LoVo (cell line): Measurements from ENCODE around the gene OR10P1.
"Not testable (repeated sequence)": the region's sequence is repeated elsewhere in the genome, so short reads cannot be mapped to it uniquely, and the experiment has no call there.

Experiments used
- DNase-seq: peaks from one replicate; pipeline ENCODE4 v3.0.0-alpha.2; 2016; ENCODE audit warnings: low spot score

OR10P1 gene, protein sequence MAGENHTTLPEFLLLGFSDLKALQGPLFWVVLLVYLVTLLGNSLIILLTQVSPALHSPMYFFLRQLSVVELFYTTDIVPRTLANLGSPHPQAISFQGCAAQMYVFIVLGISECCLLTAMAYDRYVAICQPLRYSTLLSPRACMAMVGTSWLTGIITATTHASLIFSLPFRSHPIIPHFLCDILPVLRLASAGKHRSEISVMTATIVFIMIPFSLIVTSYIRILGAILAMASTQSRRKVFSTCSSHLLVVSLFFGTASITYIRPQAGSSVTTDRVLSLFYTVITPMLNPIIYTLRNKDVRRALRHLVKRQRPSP

DNA sequence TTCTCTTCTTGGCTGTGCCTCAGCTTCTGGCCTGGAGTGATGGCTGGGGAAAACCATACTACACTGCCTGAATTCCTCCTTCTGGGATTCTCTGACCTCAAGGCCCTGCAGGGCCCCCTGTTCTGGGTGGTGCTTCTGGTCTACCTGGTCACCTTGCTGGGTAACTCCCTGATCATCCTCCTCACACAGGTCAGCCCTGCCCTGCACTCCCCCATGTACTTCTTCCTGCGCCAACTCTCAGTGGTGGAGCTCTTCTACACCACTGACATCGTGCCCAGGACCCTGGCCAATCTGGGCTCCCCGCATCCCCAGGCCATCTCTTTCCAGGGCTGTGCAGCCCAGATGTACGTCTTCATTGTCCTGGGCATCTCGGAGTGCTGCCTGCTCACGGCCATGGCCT is at the start of gene OR10P1:
Gene OR10P1, plus strand, starts transcription at position 40 of the 400 bp plus-strand sequence. Its CDS starts 0 bp downstream, at position 40.
- DNase-seq = no peak

DNA sequence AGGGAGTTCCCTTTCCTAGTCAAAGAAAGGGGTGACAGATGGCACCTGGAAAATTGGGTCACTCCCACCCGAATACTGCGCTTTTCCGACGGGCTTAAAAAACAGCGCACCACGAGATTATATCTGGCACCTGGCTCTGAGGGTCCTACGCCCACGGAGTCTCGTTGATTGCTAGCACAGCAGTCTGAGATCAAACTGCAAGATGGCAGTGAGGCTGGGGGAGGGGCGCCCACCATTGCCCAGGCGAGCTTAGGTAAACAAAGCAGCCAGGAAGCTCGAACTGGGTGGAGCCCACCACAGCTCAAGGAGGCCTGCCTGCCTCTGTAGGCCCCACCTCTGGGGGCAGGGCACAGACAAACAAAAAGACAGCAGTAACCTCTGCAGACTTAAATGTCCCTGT is 46.5 kb upstream of the OR10P1 start:
- not testable (repeated sequence) for DNase-seq

DNA sequence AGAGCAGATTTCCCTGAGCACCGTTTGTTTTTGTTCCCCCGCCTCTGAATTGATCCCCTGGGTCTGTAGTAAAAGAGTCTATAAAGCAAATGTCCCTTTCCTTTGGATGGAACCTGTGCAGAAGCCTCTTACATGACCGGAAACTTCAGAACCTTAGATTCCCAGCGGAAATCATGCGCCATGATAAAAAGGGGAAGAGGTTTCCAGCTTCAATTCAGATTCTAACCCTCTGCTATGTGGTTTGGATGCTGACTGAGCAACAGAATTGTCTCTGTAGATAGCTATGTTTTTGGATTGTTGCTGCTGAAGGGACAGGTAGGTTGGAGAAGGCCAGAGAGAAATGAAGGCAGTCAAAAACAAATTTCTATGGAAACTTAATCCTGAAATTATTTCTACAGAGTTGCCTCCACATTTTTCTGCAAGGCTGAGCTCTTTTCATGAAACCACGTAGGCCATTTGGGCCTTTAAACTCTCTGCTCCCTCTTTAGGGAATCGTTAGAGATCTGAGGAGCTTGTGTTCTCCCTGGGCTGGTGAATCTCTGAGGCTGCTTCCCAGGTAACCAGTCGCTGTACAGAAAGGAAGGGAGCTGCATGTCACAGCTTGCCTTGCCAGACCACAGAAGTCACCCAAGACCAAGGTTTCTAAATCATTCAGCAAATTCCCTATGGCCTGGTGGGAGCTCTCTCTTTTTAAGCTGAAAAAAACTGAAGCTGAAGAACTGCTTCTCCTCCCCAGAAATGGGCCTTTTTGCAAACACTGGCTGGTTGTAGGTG is 28.7 kb upstream of the OR10P1 start:
- no peak for DNase-seq

DNA sequence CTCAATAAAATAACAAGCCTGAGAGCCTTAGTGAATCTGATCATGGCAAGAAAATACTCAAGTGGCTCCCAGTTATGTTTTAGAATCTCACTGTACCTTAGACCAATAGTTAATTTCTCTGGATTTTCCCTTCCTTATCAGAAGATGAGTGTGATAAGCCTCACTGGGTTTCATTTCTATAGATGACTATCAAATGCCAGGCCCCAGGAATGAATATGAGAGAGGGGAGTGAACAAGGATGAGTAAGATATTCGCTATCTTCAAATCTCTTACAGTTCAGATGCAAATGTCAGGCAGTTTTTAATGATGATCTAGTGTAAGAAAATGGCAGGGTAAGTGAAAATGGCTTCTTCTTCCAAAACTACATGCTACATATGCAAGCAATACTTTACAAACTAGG is 26.1 kb upstream of the OR10P1 start:
- no peak for DNase-seq

DNA sequence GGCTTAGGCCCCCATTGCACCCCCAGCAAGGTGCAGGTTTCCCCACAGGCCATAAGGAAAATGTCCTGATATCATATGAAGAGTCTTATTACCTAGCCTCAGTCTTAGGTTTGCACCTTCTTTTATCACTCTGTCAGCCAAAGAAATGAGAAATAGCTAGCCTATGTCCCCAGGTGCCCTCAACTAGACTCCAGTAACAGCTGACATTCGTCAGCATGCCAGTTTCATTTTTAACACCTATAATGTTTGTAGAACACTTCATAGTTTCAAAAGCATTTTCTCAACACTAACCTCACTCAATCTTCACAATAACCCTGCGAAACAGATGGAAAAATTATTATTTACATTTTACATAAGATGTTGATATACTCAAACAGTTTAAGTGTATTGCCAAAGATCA is 24.0 kb upstream of the OR10P1 start:
- DNase-seq = no peak

DNA sequence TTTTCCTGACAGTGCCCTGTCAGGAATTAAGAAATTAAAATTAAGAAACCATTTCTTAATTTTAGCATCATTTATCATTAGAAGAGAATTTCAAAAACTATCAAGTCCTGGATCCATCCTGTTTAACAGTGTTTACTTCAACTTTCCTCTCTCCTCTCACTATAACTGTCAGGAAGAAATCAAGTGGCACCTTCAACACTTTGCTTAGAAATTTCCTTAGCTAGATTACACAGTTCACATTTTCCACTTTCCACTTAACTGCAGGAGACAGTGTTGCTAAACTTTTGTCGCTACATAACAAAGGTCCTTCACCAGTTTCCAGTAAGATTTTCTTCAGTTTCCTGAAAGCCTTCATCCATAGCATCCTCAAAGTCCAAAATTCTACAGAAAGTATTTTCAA is 21.9 kb upstream of the OR10P1 start:
- no peak for DNase-seq

DNA sequence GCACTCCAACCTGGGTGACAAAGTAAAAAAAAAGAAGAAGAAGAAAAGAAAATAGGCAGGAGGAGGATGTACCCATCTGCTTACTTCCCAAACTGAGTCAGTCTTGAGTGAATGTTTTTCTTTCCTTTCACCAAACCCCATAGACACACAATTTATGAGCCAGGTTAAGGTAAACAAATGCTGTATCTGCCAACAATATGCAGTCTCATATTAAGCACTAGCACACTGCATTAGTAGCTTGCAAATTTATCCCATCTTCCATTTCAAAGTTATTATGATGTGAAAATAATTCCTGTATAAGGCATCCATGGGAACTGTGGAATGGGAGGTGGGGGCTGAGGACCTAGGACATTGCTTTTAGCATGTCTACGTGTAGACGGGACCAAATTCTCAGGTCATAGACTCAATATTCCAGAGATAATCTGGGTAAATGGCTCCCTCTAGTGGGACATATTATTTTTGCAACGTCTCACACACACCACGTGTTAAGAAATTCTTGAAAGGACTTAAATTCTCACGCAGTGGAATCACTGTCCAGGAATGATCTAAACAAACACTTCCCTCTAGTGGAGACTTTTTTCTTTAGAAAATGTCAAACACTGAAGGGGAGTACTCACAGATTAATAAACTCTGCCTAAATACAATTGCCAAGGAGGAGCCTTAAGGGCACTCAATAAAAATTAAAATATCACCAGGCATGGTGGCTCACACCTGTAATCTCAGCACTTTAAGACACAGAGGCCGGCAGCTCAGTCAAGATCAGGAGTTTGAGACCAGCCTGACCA is 17.1 kb upstream of the OR10P1 start:
- DNase-seq = peak; percentile 91

DNA sequence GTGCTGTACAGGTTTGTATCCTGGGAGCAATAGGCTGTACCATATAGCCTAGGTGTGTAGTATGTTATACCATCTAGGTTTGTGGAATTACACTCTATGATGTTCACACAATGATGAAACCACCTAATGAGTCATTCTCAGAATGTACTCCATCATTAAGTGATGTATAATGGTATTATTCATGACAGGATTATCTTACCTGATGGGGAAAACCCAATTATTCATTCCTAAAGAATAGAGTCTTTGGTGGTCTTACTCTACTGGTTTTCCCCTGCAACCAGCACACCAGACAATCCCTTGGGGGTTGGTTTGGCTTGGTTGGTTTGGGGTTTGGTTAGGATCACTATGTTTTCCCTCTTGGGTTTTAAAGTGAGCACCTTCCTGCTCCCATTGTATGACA is 12.6 kb upstream of the OR10P1 start:
- DNase-seq = no peak

DNA sequence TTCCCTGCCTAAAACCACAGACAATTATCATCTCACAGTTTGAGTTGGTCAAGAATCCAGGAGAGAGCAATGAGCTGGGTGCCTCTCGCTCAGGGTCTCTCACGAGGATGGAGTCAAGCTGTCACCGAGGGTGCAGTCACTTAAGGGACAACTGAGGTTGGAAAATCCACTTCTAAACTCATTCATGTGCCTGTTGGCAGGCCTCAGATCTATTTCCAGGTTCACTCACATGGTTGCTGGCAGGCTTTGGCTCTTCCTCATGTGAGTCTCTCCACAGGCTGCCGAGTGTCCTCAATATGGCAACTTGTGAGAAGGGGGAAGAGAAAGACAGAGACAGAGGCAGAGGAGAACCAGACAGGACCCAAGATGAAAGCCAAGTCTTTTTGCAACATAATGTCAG is 10.5 kb upstream of the OR10P1 start:
- no peak for DNase-seq

DNA sequence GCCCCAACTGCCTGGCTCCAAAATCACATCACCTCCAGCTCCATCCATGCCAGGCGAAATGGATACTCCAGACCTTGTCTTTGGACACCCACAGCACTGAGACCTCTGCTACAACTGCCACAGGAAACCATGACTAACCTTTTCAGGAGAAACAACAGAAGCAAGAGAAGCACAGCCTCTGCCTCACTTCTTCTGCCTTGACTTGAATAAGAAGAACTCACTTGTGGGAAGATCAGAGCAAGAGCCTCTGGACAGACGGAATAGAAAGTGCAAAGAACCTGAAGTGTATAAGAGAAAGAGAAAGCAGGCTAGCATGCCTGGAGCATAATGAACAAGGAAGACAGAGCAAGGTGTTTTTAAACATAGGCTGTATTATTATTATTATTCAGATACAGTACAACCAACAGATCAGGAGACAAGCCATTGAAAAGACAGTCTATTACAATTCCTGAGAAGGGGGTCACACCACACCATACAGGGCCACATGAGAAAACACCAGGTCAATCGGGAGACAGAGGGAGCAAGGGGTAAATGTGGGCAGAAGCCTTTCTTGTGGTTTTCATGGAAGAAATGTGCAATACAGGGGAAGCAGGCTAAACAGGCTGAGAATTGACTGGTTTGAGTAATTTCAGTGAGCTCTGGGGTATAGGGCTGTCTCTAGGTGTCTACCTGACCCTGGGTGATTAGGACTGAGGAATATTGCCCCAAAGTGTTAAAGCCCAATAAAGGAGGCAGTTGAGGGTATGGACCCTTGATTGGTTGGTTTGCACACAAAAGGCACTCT is 7.4 kb upstream of the OR10P1 start:
- no peak for DNase-seq

DNA sequence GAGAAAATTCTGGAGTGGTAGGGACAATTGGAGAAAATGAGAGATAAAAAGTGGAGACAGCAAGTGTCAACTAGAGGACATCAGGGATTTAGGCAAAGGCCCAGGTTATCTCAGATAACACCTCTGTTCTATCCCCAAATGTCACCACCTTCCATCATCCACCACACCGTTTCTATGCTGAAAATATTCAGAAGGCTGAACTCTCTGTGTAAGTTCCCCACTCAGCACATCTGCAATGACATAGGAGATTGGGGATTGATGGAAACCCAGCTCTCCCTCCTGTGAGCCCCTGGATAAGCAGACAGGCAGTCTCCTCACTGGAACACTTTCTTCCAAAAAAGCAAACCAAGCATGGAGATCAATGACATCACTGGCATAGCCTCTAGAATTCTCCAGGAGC is 5.6 kb upstream of the OR10P1 start:
- DNase-seq = no peak

DNA sequence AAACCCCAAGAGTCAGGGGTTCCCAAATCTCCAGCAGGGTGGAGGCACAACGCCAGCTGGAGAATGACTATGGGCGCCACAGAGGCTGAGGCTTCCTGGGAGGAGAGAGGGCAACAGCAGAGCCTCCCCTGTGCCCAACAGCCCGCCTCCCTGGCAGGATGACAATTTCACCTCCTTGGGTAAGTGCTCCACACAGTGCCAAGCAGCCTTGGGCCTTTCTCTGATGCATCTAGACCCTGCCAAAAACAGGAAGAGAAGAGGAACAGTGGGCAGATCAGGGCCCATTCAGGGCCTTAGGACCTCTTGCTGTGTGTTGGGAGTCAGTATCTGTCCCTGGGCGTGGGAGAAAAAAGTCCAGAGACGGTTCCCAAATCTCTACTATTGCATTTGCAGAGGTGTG is 5.0 kb upstream of the OR10P1 start:
- DNase-seq = no peak

DNA sequence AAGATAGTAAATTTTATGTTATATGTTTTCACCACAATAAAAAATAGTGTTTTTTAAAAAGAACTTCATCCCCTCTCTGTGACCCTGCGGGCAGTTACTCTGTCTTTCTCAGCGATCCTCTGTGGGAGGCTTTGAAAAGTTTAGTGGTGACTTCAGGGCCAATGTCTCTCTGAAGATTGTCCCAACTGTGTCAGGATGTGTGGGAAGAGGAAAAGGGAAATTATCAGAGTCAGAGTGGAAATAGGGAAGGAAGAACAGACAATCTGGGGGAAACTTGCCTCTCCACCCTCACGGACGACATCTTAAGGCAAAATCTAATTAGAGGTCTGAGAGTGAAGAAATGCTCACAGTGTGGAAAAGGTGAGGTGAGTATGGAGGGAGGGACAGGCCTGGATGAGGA is 3.5 kb upstream of the OR10P1 start:
- no peak for DNase-seq

DNA sequence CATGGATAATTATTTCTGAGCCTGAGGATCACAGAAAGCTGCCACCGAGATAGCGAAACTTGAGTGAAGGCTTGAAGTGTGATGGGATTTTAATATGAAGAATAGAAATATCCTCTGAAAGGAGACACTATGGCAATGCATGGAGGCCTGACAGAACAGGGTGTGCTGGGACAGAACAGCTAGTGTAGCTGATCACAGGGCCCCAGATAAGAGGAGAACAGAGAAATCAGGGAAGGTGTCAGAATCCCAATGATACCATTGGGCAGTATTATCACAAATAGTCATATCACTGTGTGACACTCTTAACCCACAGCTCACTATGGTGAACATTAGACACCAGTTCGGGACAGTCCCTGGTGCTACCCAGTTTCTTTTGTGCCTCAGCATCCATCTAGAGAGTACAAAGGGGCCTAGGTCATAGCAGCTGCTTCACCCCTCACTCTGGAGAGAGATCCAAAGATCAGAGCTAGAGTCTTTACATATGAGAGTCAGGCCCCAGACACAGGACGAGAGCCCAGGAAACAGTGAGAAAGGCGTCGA is 506 bp upstream of the OR10P1 start:
- DNase-seq = no peak

DNA sequence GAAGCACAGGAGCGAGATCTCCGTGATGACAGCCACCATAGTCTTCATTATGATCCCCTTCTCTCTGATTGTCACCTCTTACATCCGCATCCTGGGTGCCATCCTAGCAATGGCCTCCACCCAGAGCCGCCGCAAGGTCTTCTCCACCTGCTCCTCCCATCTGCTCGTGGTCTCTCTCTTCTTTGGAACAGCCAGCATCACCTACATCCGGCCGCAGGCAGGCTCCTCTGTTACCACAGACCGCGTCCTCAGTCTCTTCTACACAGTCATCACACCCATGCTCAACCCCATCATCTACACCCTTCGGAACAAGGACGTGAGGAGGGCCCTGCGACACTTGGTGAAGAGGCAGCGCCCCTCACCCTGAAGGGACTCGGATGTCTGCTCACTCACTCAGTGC is 775 bp downstream of the OR10P1 start:
- DNase-seq = no peak

DNA sequence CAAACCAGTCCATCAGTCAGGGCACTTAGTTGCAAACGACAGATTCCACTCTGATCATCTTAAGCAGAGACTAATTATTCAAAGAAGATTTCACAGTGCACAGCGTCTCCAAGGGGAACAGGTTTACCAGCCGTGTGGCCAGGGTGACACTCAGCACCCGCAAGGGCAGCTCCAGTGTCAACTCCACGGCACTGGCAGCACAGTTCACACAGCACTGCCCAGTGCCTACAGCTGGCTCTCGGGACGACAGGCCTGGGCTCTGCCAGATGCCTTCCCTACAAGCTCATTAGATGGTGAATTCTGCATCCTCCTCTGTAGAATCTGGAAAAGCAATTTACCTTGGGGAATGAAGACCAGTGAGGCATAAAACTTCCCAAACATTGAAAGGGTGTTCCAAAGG is 4.9 kb downstream of the OR10P1 start:
- DNase-seq = no peak

DNA sequence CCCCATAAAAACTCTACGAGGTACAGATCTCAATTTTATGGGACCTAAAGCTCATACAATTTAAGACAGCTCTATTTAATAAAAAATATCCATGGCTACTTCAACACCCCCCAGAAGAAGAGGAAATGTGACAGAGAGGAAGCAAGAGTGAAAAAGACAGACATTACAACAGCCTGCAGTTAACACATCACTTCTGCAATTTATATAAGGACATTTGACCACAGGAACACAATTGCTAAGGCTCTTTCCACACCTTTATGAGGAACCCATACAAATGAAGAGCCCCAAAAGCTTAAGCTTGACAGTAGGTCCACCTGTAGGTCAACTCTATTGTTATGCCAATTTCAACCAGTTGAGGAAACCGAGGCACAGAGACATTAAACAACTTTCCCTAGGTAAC is 5.6 kb downstream of the OR10P1 start:
- no peak for DNase-seq

DNA sequence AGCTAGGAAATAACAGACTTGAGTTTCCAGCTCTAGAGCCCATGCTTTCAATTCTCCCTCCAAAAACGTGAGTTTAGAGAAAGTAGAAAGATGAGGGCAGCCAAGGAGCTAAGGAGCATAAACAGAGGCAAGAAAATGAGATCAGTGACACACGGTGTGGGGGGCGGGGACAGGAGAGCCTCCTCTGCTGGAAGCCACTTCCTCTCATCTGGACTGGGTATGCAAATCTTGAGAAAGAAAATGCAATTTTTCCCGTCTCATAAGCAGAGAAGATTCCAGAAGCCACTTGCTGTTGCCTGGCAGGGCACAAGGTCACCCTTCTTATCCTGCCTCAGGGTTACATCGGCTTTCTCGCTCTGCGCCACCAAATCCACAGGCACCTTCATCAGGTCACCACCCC is 6.0 kb downstream of the OR10P1 start:
- DNase-seq = no peak

DNA sequence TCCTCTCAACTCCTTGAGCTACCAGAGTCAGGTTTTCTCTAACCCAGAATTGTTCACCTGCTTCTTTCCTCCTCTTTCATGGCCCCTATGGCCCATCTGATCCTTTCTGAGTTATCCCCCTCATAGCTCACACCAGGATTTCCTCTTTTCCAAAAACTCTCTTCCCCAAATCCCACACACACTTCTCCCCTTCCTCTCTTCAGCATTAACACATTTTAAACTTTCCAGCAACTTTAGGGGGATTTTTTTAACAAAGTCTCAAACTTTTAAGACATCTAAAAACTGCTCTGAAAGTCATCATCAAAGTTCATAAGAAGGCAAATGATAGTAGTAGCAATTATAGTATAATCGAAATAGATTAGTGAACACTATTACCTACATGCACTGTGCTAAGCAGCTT is 7.9 kb downstream of the OR10P1 start:
- DNase-seq = no peak

DNA sequence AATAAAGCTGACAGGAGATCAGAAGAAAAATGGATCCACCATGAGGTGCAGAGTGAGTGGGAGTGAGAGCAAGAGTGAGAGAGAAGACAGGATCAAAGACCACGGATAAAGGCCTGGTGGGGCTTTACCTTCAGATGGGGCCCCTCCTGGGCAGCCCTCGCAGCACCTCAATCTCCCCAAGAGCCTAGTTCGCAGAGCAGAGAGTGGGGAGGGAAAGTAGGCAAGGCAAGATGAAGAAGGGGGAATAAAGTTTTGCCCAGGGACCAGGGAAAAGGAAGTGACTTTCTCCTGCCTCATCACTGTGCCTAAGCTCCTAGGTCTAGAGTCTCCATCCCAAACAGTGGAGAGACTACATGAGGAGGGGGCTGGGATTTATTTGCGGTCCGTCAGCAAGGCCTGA is 10.3 kb downstream of the OR10P1 start:
- no peak for DNase-seq

DNA sequence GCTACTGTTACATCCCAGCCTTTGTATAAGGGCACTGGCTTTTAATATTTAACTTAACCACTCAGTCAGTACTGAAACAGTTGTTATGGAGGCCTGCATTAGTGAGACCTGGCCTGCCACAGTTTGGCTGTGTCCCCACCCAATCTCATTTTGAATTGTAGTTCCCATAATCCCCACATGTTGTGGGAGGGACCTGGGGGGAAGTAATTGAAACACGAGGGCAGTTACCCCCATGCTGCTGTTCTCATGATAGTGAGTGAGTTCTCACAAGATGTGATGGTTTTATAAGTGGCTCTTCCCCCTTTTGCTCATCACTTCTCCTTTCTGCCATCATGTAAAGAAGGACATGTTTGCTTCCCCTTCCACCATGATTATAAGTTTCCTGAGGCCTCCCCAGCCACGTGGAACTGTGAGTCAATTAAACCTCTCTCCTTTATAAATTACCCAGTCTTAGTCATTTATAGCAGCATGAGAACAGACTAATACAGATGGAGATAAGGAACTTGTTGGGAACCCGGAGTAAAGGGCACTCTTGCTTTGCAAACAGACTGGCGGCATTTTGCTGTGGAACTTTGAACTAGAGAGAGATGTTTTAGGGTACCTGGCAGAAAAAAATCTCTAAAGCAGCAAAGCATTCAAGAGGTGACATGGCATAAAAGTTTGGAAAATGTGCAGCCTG is 14.1 kb downstream of the OR10P1 start:
- DNase-seq = not testable (repeated sequence)
